Neutrophil (primary cell): ENCODE data around the gene AP4M1.

Source experiments
- H3K27ac ChIP-seq: fragments of 200-600 bp; sonication (generic); 2 replicates; pipeline ENCODE4 v1.5.1; 2016; ENCODE audit warnings: mild to moderate bottlenecking, moderate library complexity
- H3K27me3 ChIP-seq: fragments of 200-600 bp; sonication (generic); 2 replicates; pipeline ENCODE4 v1.6.0; 2016; ENCODE audit warnings: mild to moderate bottlenecking
- H3K36me3 ChIP-seq: fragments of 200-600 bp; sonication (generic); 2 replicates; pipeline ENCODE4 v1.5.1; 2017
- H3K4me1 ChIP-seq, 2 experiments: fragments of 200-600 bp in 1 of 2; sonication (generic) in 1 of 2; 1 replicate in 1 of 2; 2 replicates in 1 of 2; pipeline versions ENCODE4 v1.5.1 to v1.6.1; 2013 to 2016; ENCODE audit warnings: low read depth in 1 of 2, low read length in 1 of 2, mild to moderate bottlenecking in 1 of 2, moderate library complexity in 1 of 2; ENCODE audit not compliant: control insufficient read depth in 1 of 2, insufficient read depth in 1 of 2
- H3K4me3 ChIP-seq, 2 experiments: fragments of 200-600 bp in 1 of 2; sonication (generic) in 1 of 2; 1 replicate in 1 of 2; 2 replicates in 1 of 2; pipeline ENCODE4 v1.5.1; 2013 to 2016; ENCODE audit warnings: low read depth in 1 of 2, low read length in 1 of 2, mild to moderate bottlenecking in 1 of 2, moderate library complexity in 1 of 2
- H3K9me3 ChIP-seq: fragments of 200-600 bp; sonication (generic); 2 replicates; pipeline ENCODE4 v1.5.1; 2016
- TF ChIP-seq, protein P1 (sequence below): fragments of 200-600 bp; sonication (generic); IDR thresholded peaks from 2 replicates; pipeline ENCODE4 v1.5.1; 2016; ENCODE audit warnings: antibody characterized with exemption

AP4M1 gene

DNA sequence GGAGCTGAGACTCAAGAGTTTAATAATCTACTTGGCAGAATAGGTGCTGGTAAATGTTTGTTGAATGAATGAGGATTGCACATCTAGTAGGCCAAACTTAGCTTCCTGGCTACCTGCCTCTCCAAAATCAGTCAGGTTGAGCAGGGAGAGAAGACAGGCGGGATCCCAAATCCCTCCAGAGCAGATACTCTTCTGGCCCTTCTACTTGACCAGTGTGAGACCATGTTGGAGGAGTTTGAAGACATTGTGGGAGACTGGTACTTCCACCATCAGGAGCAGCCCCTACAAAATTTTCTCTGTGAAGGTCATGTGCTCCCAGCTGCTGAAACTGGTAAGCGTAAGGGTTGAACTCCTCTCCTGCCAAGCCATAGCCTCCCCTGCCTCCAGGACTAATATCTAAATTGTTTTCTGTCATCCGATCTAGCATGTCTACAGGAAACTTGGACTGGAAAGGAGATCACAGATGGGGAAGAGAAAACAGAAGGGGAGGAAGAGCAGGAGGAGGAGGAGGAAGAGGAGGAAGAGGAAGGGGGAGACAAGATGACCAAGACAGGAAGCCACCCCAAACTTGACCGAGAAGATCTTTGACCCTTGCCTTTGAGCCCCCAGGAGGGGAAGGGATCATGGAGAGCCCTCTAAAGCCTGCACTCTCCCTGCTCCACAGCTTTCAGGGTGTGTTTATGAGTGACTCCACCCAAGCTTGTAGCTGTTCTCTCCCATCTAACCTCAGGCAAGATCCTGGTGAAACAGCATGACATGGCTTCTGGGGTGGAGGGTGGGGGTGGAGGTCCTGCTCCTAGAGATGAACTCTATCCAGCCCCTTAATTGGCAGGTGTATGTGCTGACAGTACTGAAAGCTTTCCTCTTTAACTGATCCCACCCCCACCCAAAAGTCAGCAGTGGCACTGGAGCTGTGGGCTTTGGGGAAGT, 23.1 kb downstream of the AP4M1 start:
- H3K27me3 ChIP-seq: peaks cover 16% of the 10 kb centered on the region
- no peaks in the 10 kb centered on the region for H3K36me3 ChIP-seq
- no peaks in the 10 kb centered on the region for H3K9me3 ChIP-seq
- TF ChIP-seq, protein P1, sequence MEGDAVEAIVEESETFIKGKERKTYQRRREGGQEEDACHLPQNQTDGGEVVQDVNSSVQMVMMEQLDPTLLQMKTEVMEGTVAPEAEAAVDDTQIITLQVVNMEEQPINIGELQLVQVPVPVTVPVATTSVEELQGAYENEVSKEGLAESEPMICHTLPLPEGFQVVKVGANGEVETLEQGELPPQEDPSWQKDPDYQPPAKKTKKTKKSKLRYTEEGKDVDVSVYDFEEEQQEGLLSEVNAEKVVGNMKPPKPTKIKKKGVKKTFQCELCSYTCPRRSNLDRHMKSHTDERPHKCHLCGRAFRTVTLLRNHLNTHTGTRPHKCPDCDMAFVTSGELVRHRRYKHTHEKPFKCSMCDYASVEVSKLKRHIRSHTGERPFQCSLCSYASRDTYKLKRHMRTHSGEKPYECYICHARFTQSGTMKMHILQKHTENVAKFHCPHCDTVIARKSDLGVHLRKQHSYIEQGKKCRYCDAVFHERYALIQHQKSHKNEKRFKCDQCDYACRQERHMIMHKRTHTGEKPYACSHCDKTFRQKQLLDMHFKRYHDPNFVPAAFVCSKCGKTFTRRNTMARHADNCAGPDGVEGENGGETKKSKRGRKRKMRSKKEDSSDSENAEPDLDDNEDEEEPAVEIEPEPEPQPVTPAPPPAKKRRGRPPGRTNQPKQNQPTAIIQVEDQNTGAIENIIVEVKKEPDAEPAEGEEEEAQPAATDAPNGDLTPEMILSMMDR: no peak
- H3K4me3 ChIP-seq: no peak overlapping the region
- peak overlapping the region; percentile 54 for H3K27ac ChIP-seq
- peaks cover 44 to 51% of the 10 kb centered on the region in 2 experiments for H3K4me1 ChIP-seq

DNA sequence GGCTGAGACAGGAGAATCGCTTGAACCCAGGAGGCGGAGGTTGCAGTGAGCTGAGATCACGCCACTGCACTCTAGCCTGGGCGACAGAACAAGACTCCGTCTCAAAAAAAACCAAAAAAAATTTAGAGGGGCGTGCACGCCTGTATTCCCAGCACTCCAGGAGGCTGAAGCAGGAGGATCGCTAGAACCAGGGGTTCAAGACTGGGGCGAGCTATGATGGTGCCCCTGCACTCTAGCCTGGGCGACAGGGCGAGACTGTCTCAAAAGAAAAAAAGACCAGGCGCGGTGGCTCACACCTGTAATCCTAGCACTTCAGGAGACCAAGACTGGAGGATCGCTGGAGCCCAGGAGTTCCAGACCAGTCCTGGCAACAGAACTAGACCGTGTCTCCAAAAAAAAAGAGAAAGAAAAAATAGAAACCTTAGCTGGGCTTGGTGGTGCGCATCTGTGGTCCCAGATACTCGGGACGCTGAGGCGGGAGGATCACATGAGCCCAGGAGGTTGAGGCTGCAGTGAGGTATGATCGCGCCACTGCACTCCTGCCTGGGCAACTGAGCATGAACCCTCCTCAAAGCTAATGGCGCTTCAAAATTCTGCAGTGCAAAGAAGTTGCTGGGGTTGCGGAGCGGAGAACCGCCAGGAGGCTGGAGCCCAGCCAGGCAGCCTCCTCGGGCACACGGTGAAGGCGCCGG, 24.9 kb downstream of the AP4M1 start:
- H3K27ac ChIP-seq: peak overlapping the region; percentile 87
- H3K4me1 ChIP-seq: peaks cover 35 to 43% of the 10 kb centered on the region in 2 experiments
- H3K36me3 ChIP-seq: no peaks in the 10 kb centered on the region
- TF ChIP-seq, protein P1: no peak
- H3K9me3 ChIP-seq: no peaks in the 10 kb centered on the region
- H3K27me3 ChIP-seq: peaks cover 16% of the 10 kb centered on the region
- peak overlapping the region; percentile 97 to 98 for H3K4me3 ChIP-seq

DNA sequence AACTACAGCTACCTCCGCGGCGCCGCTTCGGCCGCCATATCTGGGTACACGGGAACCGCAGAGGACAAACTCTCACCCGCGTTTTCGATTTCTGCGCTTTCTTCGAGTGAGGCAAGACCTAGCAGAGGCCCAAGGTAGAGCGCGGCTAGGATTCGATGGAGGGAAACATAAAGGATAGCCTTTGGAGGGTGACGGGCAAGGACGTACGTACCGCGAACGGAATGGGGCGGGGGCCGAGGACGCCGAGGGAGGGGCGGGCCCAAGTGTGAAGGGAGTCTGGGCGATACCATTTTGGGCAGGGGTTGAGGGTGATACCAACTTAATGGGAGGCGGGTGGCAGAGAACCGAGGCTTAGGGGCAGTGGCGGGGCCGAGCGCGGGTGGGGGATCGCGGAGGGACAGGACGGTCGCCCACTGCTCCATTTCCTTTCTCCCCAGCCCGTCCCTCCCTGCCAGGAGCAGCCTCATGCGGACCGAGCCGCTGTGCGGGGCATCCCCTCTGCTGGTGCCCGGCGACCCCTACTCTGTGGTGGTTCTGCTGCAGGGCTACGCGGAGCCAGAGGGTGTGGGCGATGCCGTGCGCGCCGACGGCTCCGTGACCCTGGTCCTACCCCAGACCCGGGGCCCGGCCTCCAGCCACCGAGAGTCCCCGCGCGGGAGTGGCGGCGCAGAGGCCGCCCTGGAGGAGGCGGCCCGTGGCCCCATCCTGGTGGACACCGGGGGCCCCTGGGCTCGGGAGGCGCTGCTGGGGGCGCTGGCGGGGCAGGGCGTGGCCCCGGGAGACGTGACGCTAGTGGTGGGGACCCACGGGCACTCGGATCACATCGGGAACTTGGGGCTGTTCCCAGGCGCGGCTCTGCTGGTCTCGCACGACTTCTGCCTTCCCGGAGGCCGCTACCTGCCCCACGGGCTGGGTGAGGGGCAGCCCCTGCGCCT, 25.8 kb downstream of the AP4M1 start, which contains the start of gene MBLAC1:
Gene MBLAC1 (plus strand): TSS at position 37 of the 935 bp plus-strand sequence. CDS start 429 bp downstream, at position 466.
- Histone ChIP-seq H3K27ac (peak within 1 kb of the TSS; percentile 87), H3K4me1 (peaks cover 35 to 43% of the 10 kb centered on the region in 2 experiments), H3K4me3 (peak within 1 kb of the TSS; percentile 97 to 98), H3K9me3 (no peaks in the 10 kb centered on the region), H3K27me3 (peaks cover 16% of the 10 kb centered on the region), H3K36me3 (no peaks in the 10 kb centered on the region)
- TF ChIP-seq, protein P1: no peak

DNA sequence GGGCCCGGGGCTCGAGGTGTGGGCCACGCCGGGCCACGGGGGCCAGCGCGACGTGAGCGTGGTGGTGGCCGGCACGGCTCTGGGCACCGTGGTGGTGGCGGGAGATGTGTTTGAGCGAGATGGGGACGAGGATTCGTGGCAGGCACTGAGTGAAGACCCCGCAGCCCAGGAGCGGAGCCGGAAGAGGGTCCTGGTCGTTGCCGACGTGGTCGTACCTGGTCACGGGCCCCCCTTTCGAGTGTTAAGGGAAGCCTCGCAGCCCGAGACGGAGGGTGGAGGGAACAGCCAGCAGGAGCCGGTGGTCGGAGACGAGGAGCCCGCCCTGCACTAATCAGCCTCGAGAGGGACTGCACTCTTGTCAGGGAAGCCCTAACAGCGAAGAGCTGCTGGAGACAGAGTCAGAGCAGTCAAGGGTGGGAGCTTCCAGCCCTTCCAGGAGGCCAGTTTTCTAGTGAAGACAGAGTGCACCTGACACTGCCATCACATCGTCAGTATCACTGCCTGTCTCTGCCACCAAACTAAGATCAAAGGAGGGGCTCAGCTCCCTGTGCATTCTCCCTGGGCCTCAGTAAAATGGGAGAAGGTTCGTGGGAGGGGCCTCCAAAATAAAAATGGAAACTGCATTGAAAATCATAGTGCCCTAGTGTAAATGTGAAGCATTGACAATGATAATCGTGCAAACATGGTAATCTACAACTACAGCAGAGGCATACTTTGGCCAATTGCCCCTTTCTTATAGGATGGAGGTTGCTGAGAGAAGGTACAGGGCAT, 26.6 kb downstream of the AP4M1 start:
- Histone ChIP-seq H3K9me3 (no peaks in the 10 kb centered on the region), H3K27me3 (peaks cover 16% of the 10 kb centered on the region), H3K4me1 (peaks cover 41 to 47% of the 10 kb centered on the region in 2 experiments), H3K4me3 (peak overlapping the region; percentile 97 to 98), H3K36me3 (no peaks in the 10 kb centered on the region), H3K27ac (peak overlapping the region; percentile 87)
- TF ChIP-seq, protein P1: no peak
